DND-41 (cell line): Measurements from ENCODE around the gene GBE1.

Experiments used
- EZH2 ChIP-seq: IDR thresholded peaks from 3 replicates; pipeline ENCODE4 v1.6.1; 2012; ENCODE audit warnings: borderline replicate concordance, low read depth, mild to moderate bottlenecking, moderate library complexity, low read length, inconsistent platforms; ENCODE audit not compliant: severe bottlenecking
- TF ChIP-seq, protein P1 (sequence below): IDR thresholded peaks from 2 replicates; pipeline ENCODE4 v1.5.1; 2012; ENCODE audit warnings: borderline replicate concordance, low read length, moderate library complexity, mild to moderate bottlenecking; ENCODE audit not compliant: poor library complexity, severe bottlenecking; ENCODE audit errors: extremely low read depth

DNA sequence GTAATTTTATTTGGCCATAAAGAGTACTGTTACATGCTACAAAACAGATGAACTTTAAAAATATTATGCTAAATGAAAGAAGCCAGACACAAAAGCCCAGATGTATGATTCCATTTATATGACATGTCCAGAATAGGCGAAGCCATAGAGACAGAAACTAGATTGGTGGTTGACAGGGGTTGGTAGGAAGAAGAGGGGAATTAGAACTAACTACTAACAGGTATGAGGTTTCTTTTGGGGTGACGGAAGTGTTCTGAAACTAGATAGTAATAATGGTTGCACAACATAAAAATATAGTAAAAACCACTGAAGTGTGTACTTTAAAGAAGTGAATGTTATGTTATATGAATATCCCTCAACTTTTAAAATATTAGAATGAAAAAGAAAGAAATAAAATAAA, 66.1 kb downstream of the GBE1 start:
- TF ChIP-seq, protein P1, sequence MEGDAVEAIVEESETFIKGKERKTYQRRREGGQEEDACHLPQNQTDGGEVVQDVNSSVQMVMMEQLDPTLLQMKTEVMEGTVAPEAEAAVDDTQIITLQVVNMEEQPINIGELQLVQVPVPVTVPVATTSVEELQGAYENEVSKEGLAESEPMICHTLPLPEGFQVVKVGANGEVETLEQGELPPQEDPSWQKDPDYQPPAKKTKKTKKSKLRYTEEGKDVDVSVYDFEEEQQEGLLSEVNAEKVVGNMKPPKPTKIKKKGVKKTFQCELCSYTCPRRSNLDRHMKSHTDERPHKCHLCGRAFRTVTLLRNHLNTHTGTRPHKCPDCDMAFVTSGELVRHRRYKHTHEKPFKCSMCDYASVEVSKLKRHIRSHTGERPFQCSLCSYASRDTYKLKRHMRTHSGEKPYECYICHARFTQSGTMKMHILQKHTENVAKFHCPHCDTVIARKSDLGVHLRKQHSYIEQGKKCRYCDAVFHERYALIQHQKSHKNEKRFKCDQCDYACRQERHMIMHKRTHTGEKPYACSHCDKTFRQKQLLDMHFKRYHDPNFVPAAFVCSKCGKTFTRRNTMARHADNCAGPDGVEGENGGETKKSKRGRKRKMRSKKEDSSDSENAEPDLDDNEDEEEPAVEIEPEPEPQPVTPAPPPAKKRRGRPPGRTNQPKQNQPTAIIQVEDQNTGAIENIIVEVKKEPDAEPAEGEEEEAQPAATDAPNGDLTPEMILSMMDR = no peak
- no peak for TF ChIP-seq EZH2
